HG03439 (cell line): ENCODE data around the gene IL10RA.
A peak's percentile ranks its signal among the peaks of the same experiment; 100 is the strongest.
"Not testable (repeated sequence)": the region's sequence is repeated elsewhere in the genome, so short reads cannot be mapped to it uniquely, and the experiment has no call there.

Experiments used
- ATAC-seq: cut with Tn5 transposase; IDR thresholded peaks from one replicate; pipeline ENCODE4 v1.9.1; 2021; ENCODE audit warnings: mild to moderate bottlenecking, moderate library complexity; ENCODE audit not compliant: unreplicated experiment

Gene IL10RA

DNA sequence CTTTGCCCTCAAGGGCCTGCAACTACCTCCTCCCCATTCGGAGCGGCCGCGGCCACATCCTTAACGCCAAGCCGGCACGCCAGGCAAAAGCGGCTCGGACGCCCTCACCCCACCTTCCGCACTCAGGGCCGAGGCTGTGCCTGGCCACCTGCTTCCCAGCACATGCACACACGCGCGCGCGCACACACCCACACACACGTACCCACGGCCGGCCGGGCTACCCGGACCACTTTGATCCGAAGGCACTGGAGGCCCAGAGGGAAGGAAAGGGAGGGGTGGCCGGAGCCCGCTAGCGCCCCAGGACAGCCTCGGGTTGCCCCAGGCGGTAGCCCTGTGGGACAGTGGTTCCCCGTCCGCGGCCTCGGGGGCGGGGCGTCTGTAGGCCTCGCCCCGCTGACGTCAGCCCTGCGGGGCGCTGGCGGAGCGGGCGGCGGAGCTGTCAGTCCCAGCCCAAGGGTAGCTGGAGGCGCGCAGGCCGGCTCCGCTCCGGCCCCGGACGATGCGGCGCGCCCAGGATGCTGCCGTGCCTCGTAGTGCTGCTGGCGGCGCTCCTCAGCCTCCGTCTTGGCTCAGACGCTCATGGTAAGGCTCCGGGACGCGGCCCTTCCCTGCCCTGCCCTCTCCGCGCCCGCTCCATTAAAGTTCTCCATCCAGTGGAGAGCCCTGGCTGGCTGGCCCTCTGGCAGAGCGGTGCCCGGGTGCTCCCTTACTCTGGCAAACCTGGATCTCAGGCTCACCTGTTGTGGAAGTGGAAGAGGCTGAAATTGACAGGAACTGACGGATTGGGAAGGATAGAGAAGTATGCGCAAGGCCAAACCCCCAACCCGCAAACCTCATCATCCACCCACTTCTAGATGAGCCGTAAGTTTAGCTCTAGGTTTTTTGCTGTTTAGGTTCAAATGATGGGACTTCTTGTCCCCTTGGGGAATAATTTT is at the start of gene IL10RA:
IL10RA (plus strand) TSS at position 442 of the 935 bp plus-strand sequence; CDS start at position 516, 74 bp downstream.
- ATAC-seq, result peak; percentile 82

DNA sequence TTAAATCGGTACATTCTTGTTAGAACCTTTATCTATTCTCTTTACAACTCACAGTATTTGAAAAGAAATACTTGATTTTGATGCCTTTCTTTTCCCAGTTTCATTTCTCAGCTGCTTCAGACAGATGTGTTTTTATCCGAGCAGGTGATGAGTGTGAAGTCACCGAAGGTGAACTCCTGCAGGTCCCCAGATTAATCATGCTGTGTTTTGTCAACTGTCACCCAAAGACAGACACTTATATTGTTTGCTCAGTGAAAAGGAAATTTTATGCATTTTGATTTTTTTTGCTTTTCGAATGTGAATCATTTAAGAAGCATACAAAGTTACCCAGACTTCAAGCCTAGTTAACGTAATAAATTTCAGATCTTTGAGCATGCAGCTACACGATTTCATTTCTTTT is 49.2 kb upstream of the IL10RA start:
- no peak for ATAC-seq

DNA sequence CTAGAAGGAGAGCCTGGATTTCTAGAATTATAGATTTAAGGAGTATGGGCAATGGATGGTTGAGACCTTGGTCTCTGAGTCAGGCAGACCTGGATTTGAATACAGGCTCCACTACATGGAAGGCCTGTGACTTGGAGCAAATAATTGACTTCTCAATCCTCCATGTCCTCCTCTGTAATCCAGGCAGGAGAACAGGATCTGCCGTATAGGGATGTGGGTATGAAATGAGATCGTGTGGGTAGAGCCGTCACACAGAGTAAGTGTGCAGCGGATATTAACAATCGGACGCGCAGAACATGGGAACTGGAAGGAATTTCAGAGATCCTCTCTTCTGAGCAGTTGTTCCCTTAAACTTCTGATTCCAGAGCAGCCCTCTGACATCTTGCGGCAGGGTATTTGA is 45.5 kb upstream of the IL10RA start:
- ATAC-seq, result no peak

DNA sequence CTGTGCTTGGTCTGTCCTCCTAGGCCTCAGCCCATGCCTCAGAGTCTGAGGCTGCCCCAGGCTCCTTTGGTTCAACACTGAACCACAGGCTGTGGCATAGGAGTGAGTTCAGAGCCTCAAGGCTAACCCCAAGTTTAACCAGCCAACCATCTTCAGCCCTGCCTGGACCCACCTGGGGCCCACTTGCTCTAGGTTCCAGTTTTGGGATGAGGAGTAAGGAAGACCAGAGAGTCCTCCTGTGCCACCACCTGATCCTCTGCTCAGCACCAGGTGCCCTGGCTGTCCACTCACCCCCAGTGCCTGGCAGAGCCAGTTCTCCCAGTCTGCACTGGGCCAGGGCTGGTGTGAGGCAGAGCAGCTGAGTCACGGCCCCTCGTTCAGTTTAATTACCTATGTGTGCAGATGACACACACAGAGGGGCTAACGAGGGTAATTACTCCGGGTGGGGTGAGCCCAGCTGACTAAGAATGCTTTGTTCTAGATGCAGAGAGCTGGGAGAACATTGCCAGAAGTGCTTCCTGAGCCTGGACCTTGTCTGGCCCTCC is 45.0 kb upstream of the IL10RA start:
- no peak for ATAC-seq

DNA sequence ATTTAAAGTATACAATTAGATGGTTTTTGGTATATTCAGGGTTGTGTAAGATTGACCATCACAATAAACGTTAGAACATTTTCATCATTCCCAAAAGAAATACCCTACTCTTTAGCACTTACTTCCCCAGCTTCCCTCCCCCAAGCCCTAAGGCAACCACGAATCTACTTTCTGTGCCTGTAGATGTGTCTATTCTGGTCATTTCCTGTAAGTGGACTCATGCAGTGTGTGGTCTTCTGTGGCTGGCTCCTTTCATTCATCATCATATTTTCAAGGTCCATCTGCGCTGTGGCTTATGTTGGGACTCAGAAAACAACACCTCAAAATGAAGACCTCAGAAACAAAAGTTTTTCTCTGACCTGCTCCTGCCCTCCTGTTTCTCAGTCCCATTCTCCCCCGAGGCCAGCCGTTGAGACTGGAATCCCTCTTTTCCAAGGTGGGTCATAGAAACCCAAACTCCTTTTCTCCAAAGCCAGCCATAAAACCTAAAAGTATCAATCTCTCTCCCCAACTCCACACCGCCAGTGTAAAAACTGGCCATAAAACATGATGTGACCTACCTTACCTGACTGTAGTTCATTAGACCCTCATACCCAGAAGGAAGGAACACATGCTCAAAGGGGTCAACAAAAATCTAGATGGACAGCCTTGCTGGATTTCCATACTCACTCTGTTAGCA is 44.1 kb upstream of the IL10RA start:
- ATAC-seq, result no peak

DNA sequence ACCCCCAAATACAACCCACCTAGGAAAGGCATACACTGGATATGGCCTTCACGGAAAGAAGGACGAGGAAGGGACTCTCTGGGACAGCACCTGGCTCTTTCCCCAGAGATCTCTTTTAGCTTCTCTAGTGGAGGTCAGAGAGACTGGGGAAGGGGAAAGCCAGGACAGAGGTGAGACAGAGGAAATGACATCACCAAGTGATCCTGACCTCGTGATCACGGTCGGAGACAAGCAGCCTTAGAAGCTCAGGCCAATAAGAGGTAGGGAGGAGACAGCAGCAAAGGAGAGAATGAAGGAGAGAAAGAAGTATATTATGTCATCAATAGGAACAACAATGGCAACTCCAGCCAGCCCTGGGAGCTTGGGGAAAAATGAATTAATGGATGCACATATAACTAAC is 41.6 kb upstream of the IL10RA start:
- no peak for ATAC-seq

DNA sequence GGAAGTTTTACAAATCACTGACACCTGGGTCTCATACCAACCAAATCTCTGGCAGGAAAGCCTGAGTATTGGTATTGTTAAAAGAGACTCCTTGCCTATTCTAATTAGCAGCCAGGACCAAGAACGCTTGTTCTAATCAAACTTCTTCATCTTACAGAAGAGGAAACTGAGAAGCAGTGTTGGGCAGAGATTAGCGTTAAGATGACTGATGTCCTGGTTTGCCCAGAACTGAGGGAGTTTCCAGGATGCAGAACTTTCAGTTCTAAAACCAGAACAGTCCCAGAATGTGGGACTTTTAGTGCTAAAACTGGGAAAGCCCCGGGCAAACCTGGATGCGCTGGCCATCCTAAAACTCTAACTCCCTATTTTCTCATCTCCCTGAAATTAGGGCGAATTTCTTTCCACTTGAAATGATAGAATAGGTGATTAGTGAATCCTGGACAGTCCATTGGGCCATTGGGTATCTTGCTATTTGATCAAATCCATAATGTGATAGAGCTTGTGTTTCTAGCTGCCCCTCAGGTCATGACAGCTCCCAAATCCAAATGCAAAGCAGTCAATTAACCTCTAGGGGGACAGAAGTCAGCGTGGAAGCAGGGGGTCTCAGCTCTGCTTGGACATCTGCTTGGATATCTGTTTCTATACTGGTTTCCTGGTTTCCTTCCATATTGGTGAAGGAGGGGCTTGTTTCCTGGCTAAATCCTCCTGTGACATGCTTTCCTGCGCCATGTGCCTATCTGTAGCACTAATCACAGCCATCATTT is 41.0 kb upstream of the IL10RA start:
- ATAC-seq, result no peak

DNA sequence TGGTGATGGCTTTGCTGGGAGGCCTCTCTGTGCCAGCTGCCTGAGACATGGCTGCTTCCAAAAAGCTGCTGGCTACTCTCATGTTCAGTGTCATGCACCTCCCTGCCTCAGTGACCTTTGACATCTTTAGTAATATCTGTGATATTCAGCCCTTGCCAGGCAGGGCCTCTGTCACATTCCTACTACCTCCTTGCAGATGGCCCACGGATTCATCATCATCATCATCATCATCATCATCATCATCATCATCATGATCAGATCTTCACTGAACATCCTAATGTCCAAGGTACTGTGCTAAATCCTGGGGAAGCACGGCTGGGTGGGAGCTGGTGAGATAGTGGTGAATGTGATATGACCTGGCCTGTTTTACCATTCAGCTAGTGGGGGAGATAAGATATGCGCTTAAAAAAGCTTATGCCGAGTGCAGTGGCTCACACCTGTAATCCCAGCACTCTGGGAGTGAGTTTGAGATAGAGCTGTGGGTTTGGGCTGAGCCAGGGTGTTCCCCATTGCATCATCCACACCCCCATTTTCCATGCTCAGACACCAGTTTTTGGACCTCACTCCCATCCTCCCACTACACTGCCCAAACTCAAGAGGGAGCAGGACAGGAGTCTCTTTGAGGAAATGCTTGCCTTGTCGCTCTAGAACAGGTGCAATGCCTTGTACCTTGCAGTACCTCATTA is 39.9 kb upstream of the IL10RA start:
- ATAC-seq, result no peak

DNA sequence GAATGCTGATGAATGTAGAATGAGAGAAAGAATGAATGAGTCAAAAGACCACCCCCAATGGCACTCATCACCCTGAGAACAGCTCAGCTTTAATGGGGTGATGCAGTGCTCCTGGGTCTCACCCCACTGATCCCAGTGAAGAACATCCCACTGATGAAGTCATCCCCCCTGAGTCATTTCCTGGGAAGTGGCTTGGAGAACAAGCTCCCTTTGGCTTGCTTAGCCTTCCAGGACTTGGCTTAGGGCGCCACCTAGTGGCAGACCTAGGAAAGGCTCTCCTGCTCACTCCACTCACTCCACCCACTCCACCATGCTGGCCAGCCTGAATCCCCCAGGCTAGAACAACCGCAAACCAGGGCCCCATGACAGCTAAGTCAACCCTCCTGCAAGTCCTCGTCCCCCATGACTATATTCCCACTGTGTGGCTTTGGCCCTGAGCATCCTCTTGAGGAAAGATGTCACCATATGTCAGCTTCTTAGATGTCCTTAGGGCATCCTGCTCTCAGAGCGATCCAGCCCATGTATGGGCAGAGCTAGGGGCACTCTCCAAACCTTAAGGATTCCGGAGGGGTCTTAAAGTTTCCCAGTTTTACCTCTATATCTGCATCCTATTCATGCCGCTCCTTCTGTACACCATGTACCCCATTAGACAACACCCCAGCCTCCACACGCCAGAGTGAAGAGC is 39.2 kb upstream of the IL10RA start:
- ATAC-seq, result no peak

DNA sequence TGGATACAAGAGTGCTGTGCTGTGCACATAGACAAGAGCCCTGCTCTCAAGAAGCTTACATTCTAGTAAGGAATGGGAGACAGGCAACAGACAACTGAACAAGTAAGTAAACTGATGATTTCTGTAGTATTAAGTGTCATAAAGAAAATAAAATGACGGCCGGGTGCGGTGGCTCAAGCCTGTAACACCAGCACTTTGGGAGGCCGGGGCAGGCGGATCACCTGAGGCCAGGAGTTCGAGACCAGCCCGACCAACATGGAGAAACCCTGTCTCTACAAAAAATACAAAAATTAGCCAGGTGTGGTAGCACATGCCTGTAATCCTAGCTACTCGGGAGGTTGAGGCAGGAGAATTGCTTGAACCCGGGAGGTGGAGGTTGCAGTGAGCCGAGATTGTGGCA is 38.4 kb upstream of the IL10RA start:
- not testable (repeated sequence) for ATAC-seq

DNA sequence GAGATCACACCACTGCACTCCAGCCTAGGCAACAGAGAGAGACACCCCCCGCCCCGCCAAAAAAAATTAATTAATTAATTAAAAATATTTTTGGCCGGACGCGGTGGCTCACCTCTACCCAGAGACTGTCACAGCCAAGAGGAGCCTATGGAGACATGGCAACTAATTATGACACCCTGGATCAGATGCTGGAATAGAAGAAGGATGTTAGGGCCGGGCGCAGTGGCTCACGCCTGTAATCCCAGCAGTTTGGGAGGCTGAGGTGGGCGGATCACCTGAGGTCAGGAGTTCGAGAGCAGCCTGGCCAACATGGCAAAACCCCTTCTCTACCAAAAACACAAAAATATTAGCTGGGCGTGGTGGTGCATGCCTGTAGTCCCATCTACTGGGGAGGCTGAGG is 37.7 kb upstream of the IL10RA start:
- not testable (repeated sequence) for ATAC-seq

DNA sequence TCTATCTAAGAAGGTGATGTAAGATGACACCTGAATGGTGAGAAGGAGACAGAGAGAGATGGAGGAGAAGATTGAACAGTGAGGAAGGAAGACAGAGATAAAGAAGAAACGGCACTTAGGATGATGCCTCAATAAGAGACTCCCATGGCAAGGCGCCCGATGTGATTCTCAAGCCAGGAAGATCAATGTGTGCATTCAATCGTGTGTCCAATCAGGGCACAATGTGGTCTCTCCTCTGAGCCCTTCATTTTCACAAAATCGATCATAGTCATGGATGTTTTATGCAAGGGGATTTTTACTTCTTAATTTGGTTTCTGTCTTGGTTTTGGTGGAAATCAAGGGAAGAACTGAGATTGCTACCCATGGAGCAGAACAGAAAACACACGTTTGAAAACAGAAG is 37.1 kb upstream of the IL10RA start:
- ATAC-seq, result no peak

DNA sequence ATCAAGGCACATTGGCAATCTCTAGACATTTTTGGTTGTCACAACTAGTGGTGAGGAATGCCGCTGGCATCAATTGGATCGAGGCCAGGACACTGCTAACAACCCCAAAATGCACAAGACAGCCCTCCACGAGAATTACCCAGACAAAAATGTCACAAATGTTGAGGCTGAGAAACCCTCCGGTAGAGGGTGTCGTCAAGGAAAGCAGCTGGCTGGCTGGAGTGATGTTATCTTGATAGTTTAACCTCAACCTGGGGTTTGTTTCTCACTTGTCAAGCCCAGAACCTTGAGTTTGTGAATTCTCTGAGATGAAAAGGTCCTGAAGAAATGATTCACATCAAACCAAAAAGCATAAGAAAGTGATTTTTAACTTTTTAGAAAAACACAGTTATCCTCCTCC is 35.9 kb upstream of the IL10RA start:
- no peak for ATAC-seq

DNA sequence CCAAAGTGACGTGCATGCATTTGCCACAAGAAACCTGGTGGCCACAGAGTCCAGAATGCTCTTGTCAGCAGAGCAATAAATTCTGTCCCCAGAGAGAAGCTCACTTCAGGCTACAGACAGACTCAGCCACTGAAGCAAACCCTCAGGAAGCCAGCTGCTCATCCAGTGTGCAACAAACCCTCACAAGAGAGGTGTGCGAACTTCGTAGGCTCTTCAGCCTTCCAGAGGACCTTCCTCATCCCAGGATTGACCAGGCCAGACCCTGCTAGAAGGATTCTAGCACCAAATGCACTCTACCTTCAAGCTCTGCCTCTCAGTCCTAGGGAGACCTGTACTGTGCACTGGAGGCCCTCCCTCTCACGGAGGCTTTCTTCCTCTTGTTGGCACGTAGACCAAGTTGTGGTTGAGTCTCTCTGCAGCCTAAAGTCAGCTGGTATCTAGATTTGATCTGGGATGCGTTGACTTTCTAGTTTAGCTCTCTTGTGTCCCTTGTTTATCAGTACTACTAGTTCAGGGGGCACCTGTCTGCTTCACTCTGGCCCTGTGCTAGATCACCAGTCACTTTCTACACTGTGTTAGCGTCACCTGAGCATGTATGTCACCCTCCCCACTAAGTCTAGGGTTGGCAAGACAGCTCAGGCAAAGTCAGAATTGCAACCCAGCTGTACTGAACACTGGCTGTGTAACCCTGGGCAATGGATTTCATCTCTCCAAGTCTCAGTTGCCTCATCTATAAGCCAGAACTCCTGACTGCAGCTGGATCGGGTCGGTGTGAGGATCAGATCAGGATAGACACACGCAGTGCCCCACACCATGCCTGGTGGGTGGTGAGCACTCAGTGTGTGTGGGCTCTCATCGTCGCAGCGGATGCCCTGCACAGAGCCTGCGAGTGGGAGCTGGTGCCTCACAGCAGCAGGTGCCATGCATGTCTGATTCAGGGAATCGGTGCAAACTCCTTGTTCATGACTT is 34.9 kb upstream of the IL10RA start:
- no peak for ATAC-seq

DNA sequence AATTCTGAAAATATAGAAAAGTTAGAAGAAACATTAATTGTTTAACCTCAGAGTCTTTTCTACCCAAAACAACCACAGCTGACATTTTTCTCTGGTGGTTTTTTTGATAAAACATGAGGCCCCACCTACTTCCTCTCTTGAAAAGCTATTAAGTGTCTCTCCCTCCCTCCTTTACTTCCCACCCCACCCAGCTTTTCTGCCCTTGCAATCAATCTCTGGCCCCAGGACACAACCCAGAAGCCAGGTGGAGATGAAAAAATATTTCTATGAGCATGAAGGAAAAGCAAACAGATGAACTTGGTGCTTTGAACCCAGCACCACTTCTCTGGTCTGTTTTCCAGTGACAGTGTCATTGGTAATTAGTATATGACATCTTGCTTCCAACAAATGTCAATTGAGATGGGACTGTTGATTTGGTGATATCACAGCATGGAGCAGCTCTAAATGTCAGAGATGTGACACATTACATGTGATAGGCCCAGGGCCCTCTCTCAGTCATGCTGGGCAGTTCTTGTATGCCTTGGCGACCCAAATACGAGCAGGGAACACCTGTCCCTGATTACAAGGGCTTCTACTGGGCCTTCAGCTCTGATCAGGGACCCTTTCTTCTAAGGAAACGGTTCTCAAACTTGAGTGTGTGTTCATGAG is 33.0 kb upstream of the IL10RA start:
- ATAC-seq, result no peak

DNA sequence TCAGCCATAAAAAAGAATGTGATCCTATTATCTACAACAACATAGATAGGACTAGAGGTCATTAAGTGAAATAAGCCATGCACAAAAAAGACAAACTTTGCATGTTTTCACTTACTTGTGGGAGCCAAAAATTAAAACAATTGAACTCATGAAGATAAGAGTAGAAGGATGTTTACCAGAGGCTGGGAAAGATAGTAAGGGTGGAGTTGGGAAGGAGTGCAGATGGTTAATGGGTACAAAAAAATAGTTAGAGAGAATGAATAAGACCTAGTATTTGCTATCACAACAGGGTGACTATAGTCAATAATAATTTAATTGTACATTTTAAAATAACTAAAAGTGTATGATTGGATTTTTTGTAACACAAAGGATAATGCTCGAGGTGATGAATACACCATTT is 27.2 kb upstream of the IL10RA start:
- ATAC-seq, result no peak

DNA sequence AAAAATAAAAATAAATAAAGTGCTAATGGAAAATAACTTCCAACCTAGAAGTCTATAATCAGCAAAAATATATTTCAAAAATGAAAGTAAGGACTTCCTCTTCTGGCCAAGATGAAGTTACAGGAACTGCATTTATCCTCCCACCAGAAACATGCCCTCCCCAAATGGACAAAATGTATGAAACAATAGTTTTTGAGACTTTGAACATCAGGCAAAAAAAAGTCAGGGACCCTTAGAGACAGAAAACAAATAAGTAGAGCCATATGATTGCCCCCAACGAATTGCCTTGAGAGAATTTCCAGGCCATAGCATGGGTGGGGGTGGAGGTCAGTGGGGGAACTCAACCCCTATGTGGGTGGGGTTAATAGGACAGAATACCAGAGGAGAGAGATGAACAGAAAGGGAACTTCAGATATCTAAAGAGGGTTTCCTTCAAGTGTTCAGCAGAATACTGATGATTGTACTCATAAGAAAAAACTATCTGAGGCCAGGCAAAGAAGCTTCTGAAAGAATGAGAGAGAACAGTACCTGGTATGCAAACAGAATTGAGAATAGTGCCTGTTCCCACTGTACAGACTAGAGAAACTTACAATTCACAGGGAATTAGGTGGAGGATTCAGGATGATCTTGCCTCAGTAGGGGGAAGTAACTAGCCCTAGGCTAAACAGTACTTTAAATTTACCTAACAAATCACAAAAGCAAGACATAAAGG is 26.6 kb upstream of the IL10RA start:
- no peak for ATAC-seq

DNA sequence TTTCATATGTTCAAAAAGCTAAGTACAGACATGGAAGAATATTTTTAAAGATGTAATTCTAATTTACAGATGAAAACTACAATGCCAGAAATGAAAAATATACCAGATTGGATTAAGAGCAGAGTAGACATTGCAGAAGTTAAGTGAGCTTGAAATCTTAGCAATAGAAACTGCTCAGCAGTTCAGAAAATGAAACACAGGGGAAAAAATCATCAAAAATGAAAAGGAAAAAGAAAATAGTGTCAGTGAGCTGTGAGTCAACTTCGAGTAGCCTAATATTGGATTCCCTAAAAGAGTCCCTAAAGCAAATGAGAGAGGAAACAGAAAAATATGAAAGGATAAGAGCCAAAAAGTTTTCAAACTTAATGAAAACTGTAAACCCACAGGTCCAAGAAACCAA is 25.8 kb upstream of the IL10RA start:
- no peak for ATAC-seq
